DND-41 (cell line): ENCODE measurements around the gene F7.
"Not testable (repeated sequence)": the region's sequence is repeated elsewhere in the genome, so short reads cannot be mapped to it uniquely, and the experiment has no call there.

Experiments
- EZH2 ChIP-seq: IDR thresholded peaks from 3 replicates; pipeline ENCODE4 v1.6.1; 2012; ENCODE audit warnings: borderline replicate concordance, low read depth, mild to moderate bottlenecking, moderate library complexity, low read length, inconsistent platforms; ENCODE audit not compliant: severe bottlenecking
- TF ChIP-seq, protein P1 (sequence below): IDR thresholded peaks from 2 replicates; pipeline ENCODE4 v1.5.1; 2012; ENCODE audit warnings: borderline replicate concordance, low read length, moderate library complexity, mild to moderate bottlenecking; ENCODE audit not compliant: poor library complexity, severe bottlenecking; ENCODE audit errors: extremely low read depth

DNA sequence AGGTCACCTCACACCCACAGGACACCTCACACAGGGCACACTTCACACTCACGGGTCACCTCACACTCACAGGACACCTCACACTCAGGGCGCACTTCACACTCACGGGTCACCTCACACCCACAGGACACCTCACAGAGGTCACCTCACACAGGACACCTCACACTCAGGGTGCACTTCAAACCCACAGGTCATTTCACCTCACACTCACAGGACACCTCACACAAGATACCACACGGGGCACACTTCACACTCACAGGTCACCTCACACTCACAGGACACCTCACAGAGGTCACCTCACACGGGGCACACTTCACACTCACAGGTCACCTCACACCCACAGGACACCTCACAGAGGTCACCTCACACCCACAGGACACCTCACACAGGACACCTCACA is 6.2 kb downstream of the F7 start:
- TF ChIP-seq, protein P1, sequence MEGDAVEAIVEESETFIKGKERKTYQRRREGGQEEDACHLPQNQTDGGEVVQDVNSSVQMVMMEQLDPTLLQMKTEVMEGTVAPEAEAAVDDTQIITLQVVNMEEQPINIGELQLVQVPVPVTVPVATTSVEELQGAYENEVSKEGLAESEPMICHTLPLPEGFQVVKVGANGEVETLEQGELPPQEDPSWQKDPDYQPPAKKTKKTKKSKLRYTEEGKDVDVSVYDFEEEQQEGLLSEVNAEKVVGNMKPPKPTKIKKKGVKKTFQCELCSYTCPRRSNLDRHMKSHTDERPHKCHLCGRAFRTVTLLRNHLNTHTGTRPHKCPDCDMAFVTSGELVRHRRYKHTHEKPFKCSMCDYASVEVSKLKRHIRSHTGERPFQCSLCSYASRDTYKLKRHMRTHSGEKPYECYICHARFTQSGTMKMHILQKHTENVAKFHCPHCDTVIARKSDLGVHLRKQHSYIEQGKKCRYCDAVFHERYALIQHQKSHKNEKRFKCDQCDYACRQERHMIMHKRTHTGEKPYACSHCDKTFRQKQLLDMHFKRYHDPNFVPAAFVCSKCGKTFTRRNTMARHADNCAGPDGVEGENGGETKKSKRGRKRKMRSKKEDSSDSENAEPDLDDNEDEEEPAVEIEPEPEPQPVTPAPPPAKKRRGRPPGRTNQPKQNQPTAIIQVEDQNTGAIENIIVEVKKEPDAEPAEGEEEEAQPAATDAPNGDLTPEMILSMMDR = not testable (repeated sequence)
- not testable (repeated sequence) for TF ChIP-seq EZH2
